ENCODE results near the gene IL2. TPM values are rescaled to one million over a fixed set of nuclear protein-coding genes. Genes with fewer than 3 reads are reported as not detected.

Gene IL2
- total RNA-seq, 1 experiment from 2014 or later: not detected

GRCh38 chr4:122469457-122469856 is 12.9 kb upstream of the IL2 start:
- POLR2A ChIA-PET: no interaction called here
- Mint-ChIP-seq H3K27ac (ENCODE audit: low read depth, unreplicated experiment) (no peak overlapping the region), H3K36me3 (ENCODE audit: insufficient read depth, unreplicated experiment) (peaks cover 5% of the 10 kb centered on the region), H3K4me3 (ENCODE audit: unreplicated experiment) (no peak overlapping the region), H3K27me3 (ENCODE audit: insufficient read depth, unreplicated experiment) (no peaks in the 10 kb centered on the region), H3K4me1 (ENCODE audit: insufficient read depth, unreplicated experiment) (no peaks in the 10 kb centered on the region), H3K9me3 (ENCODE audit: unreplicated experiment) (peaks cover 3% of the 10 kb centered on the region)
- intact Hi-C loops (cut with micrococcal nuclease): no loop called here
- no TSS peak for BruUV-seq (replicated peaks)
- DNase-seq (ENCODE audit: unreplicated experiment): no peak
- no peak for TF ChIP-seq CTCF (IDR thresholded peaks at IDR 0.05; ENCODE audit: unreplicated experiment)
- CTCF ChIA-PET: interaction anchor here (1.7 kb wide), 1 partner anchor 108 kb away, joined by 3 read pairs; no protein-coding TSS in a partner anchor

- BruUV-seq (replicated peaks): no TSS peak
- Mint-ChIP-seq H3K27me3 (ENCODE audit: insufficient read depth, unreplicated experiment) (no peaks in the 10 kb centered on the region), H3K27ac (ENCODE audit: low read depth, unreplicated experiment) (peak overlapping the region; percentile 32), H3K36me3 (ENCODE audit: insufficient read depth, unreplicated experiment) (no peaks in the 10 kb centered on the region), H3K9me3 (ENCODE audit: unreplicated experiment) (no peaks in the 10 kb centered on the region), H3K4me3 (ENCODE audit: unreplicated experiment) (peak overlapping the region; percentile 67), H3K4me1 (ENCODE audit: insufficient read depth, unreplicated experiment) (no peaks in the 10 kb centered on the region)
- peak; percentile 35 for DNase-seq (ENCODE audit: unreplicated experiment)
- intact Hi-C loops (cut with micrococcal nuclease): no loop called here
- ChIA-PET CTCF (no interaction called here), POLR2A (interaction anchor here (0.6 to 1.0 kb wide), 2 partner anchors 9 to 34 kb away, joined by 3 read pairs; no protein-coding TSS in a partner anchor)
- no peak for TF ChIP-seq CTCF (IDR thresholded peaks at IDR 0.05; ENCODE audit: unreplicated experiment)
These were observed 2.1 kb upstream of the IL2 start for GRCh38 chr4:122458625-122459024.

GRCh38 chr4:122453384-122453995 is 3.0 kb downstream of the IL2 start:
- no peaks in the 10 kb centered on the region for H3K36me3 Mint-ChIP-seq (ENCODE audit: insufficient read depth, unreplicated experiment)
- H3K4me1 Mint-ChIP-seq (ENCODE audit: insufficient read depth, unreplicated experiment): no peaks in the 10 kb centered on the region
- no peak overlapping the region for H3K27ac Mint-ChIP-seq (ENCODE audit: low read depth, unreplicated experiment)
- POLR2A ChIA-PET: no interaction called here
- no TSS peak for BruUV-seq (replicated peaks)
- TF ChIP-seq CTCF (IDR thresholded peaks at IDR 0.05; ENCODE audit: unreplicated experiment): no peak
- DNase-seq (ENCODE audit: unreplicated experiment): no peak
- H3K4me3 Mint-ChIP-seq (ENCODE audit: unreplicated experiment): no peak overlapping the region
- CTCF ChIA-PET: no interaction called here
- H3K27me3 Mint-ChIP-seq (ENCODE audit: insufficient read depth, unreplicated experiment): no peaks in the 10 kb centered on the region
- no peaks in the 10 kb centered on the region for H3K9me3 Mint-ChIP-seq (ENCODE audit: unreplicated experiment)
- intact Hi-C loops (cut with micrococcal nuclease): no loop called here

- Mint-ChIP-seq H3K9me3 (ENCODE audit: unreplicated experiment) (no peaks in the 10 kb centered on the region), H3K27me3 (ENCODE audit: insufficient read depth, unreplicated experiment) (peaks cover 7% of the 10 kb centered on the region), H3K4me3 (ENCODE audit: unreplicated experiment) (no peak overlapping the region), H3K4me1 (ENCODE audit: insufficient read depth, unreplicated experiment) (no peaks in the 10 kb centered on the region), H3K27ac (ENCODE audit: low read depth, unreplicated experiment) (no peak overlapping the region), H3K36me3 (ENCODE audit: insufficient read depth, unreplicated experiment) (no peaks in the 10 kb centered on the region)
- ChIA-PET POLR2A (no interaction called here), CTCF (interaction anchor here (0.6 to 1.7 kb wide), 3 partner anchors 20 to 215 kb away, joined by 3 to 5 read pairs (median 4); no protein-coding TSS in a partner anchor)
- intact Hi-C loops (cut with micrococcal nuclease): loop anchor here (1.0 kb wide), 1 partner anchor 551 kb away; no protein-coding TSS in a partner anchor
- peak; percentile 62 for DNase-seq (ENCODE audit: unreplicated experiment)
- peak; percentile 31 for TF ChIP-seq CTCF (IDR thresholded peaks at IDR 0.05; ENCODE audit: unreplicated experiment)
- BruUV-seq (replicated peaks): no TSS peak
These were observed 5.7 kb downstream of the IL2 start for GRCh38 chr4:122450847-122451246.
